HEK293 (cell line): ENCODE data around the gene MICALL1.

Experiments
- CTCF ChIA-PET: fragments of 350-600 bp; formaldehyde crosslinking; extraction: SDS; loops from one replicate; lab custom pipeline; 2021; ENCODE audit warnings: antibody characterized with exemption; lab: Yijun Ruan, JAX
- POLR2A ChIA-PET: fragments of 300-600 bp; formaldehyde crosslinking; extraction: SDS; loops from one replicate; lab custom pipeline; 2020; ENCODE audit warnings: antibody characterized with exemption, inconsistent platforms; lab: Yijun Ruan, JAX
- H3K27ac ChIP-seq: fragments of 200-500 bp; sonication (Bioruptor generic); 2 replicates; pipeline ENCODE4 v1.5.1; 2014; ENCODE audit warnings: low read depth, low read length, control low read depth, inconsistent platforms; ENCODE audit errors: extremely low read depth
- H3K36me3 ChIP-seq, 2 experiments: fragments of 200-500 bp in 1 of 2; sonication (Bioruptor generic) in 1 of 2; 1 replicate in 1 of 2; 2 replicates in 1 of 2; pipeline ENCODE4 v1.5.1; 2014 to 2017; ENCODE audit warnings: inconsistent platforms in 2 of 2, low read length in 2 of 2; ENCODE audit not compliant: control insufficient read depth in 2 of 2, insufficient read depth in 1 of 2
- H3K4me1 ChIP-seq: fragments of 200-500 bp; sonication (Bioruptor generic); 2 replicates; pipeline ENCODE4 v1.5.1; 2014; ENCODE audit warnings: mild to moderate bottlenecking, low read length, inconsistent platforms; ENCODE audit not compliant: control insufficient read depth, insufficient read depth
- H3K4me3 ChIP-seq: 2 replicates; pipeline ENCODE4 v1.5.1; 2011; ENCODE audit warnings: low read depth, mild to moderate bottlenecking, control low read depth, low read length, moderate library complexity
- H3K9me3 ChIP-seq: fragments of 200-500 bp; sonication (Bioruptor generic); 2 replicates; pipeline ENCODE4 v1.5.1; 2014; ENCODE audit warnings: low read depth, low read length, inconsistent platforms; ENCODE audit not compliant: control insufficient read depth, insufficient read depth
- CTCF ChIP-seq: fragments of 450-650 bp; formaldehyde crosslinking; IDR thresholded peaks from 2 replicates; pipeline ENCODE4 v1.5.1; 2016; ENCODE audit warnings: missing biosample characterization, missing genetic modification characterization
- EGR2 ChIP-seq: fragments of 450-650 bp; formaldehyde crosslinking; IDR thresholded peaks from 2 replicates; pipeline ENCODE4 v1.5.1; 2016; ENCODE audit warnings: low read depth, missing biosample characterization, missing genetic modification characterization
- SCRT2 ChIP-seq: fragments of 450-650 bp; formaldehyde crosslinking; IDR thresholded peaks from 2 replicates; pipeline ENCODE4 v1.5.1; 2016; ENCODE audit warnings: missing biosample characterization, missing genetic modification characterization
- SP2 ChIP-seq: fragments of 450-650 bp; formaldehyde crosslinking; IDR thresholded peaks from 2 replicates; pipeline ENCODE4 v1.5.1; 2016; ENCODE audit warnings: missing biosample characterization, missing genetic modification characterization
- TCF7L2 ChIP-seq: IDR thresholded peaks from 2 replicates; pipeline ENCODE4 v1.6.1; 2011; ENCODE audit warnings: low read depth, mild to moderate bottlenecking, inconsistent platforms, low read length, moderate library complexity, borderline replicate concordance
- ZBTB17 ChIP-seq: fragments of 450-650 bp; formaldehyde crosslinking; IDR thresholded peaks from 2 replicates; pipeline ENCODE4 v1.5.1; 2016; ENCODE audit warnings: missing biosample characterization, missing genetic modification characterization
- ZIC2 ChIP-seq: fragments of 450-650 bp; formaldehyde crosslinking; IDR thresholded peaks from 2 replicates; pipeline ENCODE4 v1.5.1; 2016; ENCODE audit warnings: missing biosample characterization, missing genetic modification characterization
- ZNF114 ChIP-seq: fragments of 450-650 bp; formaldehyde crosslinking; IDR thresholded peaks from 2 replicates; pipeline ENCODE4 v1.5.0; 2017; ENCODE audit warnings: missing biosample characterization, missing genetic modification characterization
- ZNF202 ChIP-seq: fragments of 450-650 bp; formaldehyde crosslinking; IDR thresholded peaks from 2 replicates; pipeline ENCODE4 v1.5.1; 2016; ENCODE audit warnings: missing biosample characterization, missing genetic modification characterization, borderline replicate concordance
- ZNF214 ChIP-seq: fragments of 450-650 bp; formaldehyde crosslinking; IDR thresholded peaks from 2 replicates; pipeline ENCODE4 v1.5.1; 2017; ENCODE audit warnings: missing biosample characterization, mild to moderate bottlenecking, missing genetic modification characterization, borderline replicate concordance
- ZNF239 ChIP-seq: fragments of 450-650 bp; formaldehyde crosslinking; IDR thresholded peaks from 2 replicates; pipeline ENCODE4 v1.5.1; 2016; ENCODE audit warnings: missing biosample characterization, missing genetic modification characterization
- ZNF394 ChIP-seq: fragments of 450-650 bp; formaldehyde crosslinking; IDR thresholded peaks from 2 replicates; pipeline ENCODE4 v1.5.1; 2016; ENCODE audit warnings: missing biosample characterization, missing genetic modification characterization, mild to moderate bottlenecking, moderate library complexity, borderline replicate concordance
- ZNF473 ChIP-seq: fragments of 450-650 bp; formaldehyde crosslinking; IDR thresholded peaks from 2 replicates; pipeline ENCODE4 v1.5.1; 2017; ENCODE audit warnings: missing biosample characterization, missing genetic modification characterization
- ZNF558 ChIP-seq: fragments of 450-650 bp; formaldehyde crosslinking; IDR thresholded peaks from 2 replicates; pipeline ENCODE4 v1.5.1; 2016; ENCODE audit warnings: missing biosample characterization, missing genetic modification characterization
- ZNF571 ChIP-seq: fragments of 450-650 bp; formaldehyde crosslinking; IDR thresholded peaks from 2 replicates; pipeline ENCODE4 v1.5.0; 2017; ENCODE audit warnings: missing biosample characterization, missing genetic modification characterization
- ZNF660 ChIP-seq: fragments of 450-650 bp; IDR thresholded peaks from 2 replicates; pipeline ENCODE4 v1.5.1; 2018; ENCODE audit warnings: missing biosample characterization, mild to moderate bottlenecking, missing genetic modification characterization
- ZNF692 ChIP-seq: fragments of 450-650 bp; formaldehyde crosslinking; IDR thresholded peaks from 2 replicates; pipeline ENCODE4 v1.5.1; 2016; ENCODE audit warnings: missing biosample characterization, missing genetic modification characterization
- ZNF785 ChIP-seq: fragments of 450-650 bp; formaldehyde crosslinking; IDR thresholded peaks from 2 replicates; pipeline ENCODE4 v1.5.1; 2016; ENCODE audit warnings: missing biosample characterization, missing genetic modification characterization
- TF ChIP-seq, protein P1 (sequence below): fragments of 450-650 bp; formaldehyde crosslinking; IDR thresholded peaks from 2 replicates; pipeline ENCODE4 v1.5.0; 2017; ENCODE audit warnings: missing biosample characterization, missing genetic modification characterization, borderline replicate concordance
- TF ChIP-seq, protein P2 (sequence below): fragments of 450-650 bp; formaldehyde crosslinking; IDR thresholded peaks from 2 replicates; pipeline ENCODE4 v1.5.1; 2016; ENCODE audit warnings: missing biosample characterization, missing genetic modification characterization

The MICALL1 gene

DNA sequence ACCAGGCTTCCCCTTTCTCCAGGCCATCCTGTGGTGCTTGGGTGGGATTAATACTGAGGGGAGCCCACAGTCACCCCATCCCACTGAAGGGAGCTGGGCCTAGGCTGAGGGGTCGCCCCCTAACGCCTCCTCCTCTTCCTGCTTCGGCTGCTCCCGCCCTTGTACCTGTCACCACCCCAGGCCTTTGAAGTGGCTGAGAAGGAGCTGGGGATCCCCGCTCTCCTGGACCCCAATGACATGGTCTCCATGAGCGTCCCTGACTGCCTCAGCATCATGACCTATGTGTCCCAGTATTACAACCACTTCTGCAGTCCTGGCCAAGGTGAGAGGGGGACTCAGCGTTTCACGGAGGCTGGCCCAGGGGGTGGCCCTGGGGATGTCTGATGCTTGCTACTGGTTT, 6.1 kb downstream of the MICALL1 start (continued):
- TF ChIP-seq, protein P1, sequence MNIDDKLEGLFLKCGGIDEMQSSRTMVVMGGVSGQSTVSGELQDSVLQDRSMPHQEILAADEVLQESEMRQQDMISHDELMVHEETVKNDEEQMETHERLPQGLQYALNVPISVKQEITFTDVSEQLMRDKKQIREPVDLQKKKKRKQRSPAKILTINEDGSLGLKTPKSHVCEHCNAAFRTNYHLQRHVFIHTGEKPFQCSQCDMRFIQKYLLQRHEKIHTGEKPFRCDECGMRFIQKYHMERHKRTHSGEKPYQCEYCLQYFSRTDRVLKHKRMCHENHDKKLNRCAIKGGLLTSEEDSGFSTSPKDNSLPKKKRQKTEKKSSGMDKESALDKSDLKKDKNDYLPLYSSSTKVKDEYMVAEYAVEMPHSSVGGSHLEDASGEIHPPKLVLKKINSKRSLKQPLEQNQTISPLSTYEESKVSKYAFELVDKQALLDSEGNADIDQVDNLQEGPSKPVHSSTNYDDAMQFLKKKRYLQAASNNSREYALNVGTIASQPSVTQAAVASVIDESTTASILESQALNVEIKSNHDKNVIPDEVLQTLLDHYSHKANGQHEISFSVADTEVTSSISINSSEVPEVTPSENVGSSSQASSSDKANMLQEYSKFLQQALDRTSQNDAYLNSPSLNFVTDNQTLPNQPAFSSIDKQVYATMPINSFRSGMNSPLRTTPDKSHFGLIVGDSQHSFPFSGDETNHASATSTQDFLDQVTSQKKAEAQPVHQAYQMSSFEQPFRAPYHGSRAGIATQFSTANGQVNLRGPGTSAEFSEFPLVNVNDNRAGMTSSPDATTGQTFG (tag by site-specific recombination): no peak
- TF ChIP-seq ZNF114 (tag by site-specific recombination) (no peak), ZNF214 (no peak)

DNA sequence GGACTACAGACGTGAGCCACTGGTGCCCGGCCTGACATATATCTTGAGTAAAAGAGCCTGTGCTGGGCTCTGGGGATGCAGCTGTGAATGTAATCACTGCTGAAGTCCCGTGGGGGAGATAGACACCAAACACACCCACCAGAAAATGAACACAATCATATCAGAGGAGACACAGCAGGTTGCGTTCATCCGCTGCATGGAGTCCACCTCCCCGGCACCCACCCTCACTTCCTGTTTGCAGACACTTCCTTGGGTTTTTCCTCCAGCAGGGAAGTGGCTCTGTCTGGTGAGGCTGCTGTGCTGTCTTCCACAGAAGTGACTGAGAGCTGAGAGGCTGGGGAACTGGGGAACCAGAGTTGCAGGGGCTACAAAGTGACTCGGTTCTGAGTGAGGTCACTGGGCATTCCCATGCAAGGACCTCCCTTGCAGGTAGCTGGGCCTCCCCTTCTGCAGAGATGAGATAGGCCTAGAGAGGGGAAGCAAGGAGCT, 7.2 kb downstream of the MICALL1 start:
- no peak overlapping the region for H3K4me3 ChIP-seq
- CTCF ChIA-PET: interaction anchor here (1.2 to 1.9 kb wide), 2 partner anchors 17 to 21 kb away, joined by 5 to 7 read pairs; no protein-coding TSS in a partner anchor
- POLR2A ChIA-PET: interaction anchor here (0.8 to 4.3 kb wide), 2 partner anchors 8 to 14 kb away, joined by 3 to 25 read pairs; partner anchors contain the start of gene MICALL1
- no peak for TF ChIP-seq SP2 (tag by site-specific recombination)
- TF ChIP-seq ZIC2 (tag by site-specific recombination): peak; percentile 37
- no peak for TF ChIP-seq ZNF660 (tag by site-specific recombination)
- TF ChIP-seq EGR2: 0 out of 2 replicates have a peak, but pooled peaks have one; percentile 19
- TF ChIP-seq, all 188 proteins: peak for 2
- Histone ChIP-seq H3K36me3 (peaks cover 31 to 75% of the 10 kb centered on the region in 2 experiments; a peak in 2 of 3 replicates), H3K4me1 (no peaks in the 10 kb centered on the region; the same call in 1 of the 2 replicates), H3K27ac (0 out of 2 replicates have a peak overlapping the region, but pooled peaks have one; percentile 51), H3K9me3 (no peaks in the 10 kb centered on the region)

DNA sequence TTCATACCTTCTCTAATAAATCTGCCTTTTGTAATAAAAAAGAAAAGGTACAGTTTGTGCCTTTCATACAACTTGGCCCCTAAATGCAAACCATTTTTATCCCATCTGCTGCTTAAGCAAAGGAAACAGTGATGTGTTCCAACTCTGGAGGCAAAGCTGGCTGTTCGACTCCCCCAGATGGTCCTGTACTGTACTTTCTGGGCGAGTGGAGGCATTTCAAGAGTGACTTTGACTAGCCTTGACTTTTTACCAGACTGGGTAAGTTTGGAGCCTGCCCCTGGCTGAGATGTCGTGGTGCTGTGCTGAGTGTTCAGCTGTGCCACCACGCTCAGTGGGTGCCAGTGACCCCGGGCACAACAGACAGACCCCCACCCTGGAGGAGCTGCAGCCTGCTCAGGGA, 10.2 kb downstream of the MICALL1 start:
- no peaks in the 10 kb centered on the region for H3K4me1 ChIP-seq
- no peaks in the 10 kb centered on the region for H3K9me3 ChIP-seq
- ChIA-PET CTCF (interaction anchor here (1.1 to 1.7 kb wide), 2 partner anchors 21 to 49 kb away, joined by 4 read pairs; no protein-coding TSS in a partner anchor), POLR2A (interaction anchor here (0.7 to 4.3 kb wide), 3 partner anchors 11 to 19 kb away, joined by 3 to 25 read pairs (median 7); partner anchors contain the start of gene MICALL1)
- H3K4me3 ChIP-seq: no peak overlapping the region
- H3K36me3 ChIP-seq: peaks cover 46 to 85% of the 10 kb centered on the region in 2 experiments; a peak in 2 of 3 replicates
- no peak overlapping the region for H3K27ac ChIP-seq
- TF ChIP-seq, protein P2, sequence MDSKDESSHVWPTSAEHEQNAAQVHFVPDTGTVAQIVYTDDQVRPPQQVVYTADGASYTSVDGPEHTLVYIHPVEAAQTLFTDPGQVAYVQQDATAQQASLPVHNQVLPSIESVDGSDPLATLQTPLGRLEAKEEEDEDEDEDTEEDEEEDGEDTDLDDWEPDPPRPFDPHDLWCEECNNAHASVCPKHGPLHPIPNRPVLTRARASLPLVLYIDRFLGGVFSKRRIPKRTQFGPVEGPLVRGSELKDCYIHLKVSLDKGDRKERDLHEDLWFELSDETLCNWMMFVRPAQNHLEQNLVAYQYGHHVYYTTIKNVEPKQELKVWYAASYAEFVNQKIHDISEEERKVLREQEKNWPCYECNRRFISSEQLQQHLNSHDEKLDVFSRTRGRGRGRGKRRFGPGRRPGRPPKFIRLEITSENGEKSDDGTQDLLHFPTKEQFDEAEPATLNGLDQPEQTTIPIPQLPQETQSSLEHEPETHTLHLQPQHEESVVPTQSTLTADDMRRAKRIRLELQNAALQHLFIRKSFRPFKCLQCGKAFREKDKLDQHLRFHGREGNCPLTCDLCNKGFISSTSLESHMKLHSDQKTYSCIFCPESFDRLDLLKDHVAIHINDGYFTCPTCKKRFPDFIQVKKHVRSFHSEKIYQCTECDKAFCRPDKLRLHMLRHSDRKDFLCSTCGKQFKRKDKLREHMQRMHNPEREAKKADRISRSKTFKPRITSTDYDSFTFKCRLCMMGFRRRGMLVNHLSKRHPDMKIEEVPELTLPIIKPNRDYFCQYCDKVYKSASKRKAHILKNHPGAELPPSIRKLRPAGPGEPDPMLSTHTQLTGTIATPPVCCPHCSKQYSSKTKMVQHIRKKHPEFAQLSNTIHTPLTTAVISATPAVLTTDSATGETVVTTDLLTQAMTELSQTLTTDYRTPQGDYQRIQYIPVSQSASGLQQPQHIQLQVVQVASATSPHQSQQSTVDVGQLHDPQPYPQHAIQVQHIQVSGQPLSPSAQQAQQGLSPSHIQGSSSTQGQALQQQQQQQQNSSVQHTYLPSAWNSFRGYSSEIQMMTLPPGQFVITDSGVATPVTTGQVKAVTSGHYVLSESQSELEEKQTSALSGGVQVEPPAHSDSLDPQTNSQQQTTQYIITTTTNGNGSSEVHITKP (tag by site-specific recombination): no peak
- TF ChIP-seq ZNF558 (tag by site-specific recombination): no peak
- TF ChIP-seq ZNF692 (tag by site-specific recombination): no peak
- no peak for TF ChIP-seq ZNF239 (tag by site-specific recombination)
- TF ChIP-seq, protein P1 (tag by site-specific recombination): no peak
- no peak for TF ChIP-seq ZBTB17 (tag by site-specific recombination)
- no peak for TF ChIP-seq SP2 (tag by site-specific recombination)
- no peak for TF ChIP-seq ZNF473 (tag by site-specific recombination)
- no peak for TF ChIP-seq TCF7L2
- TF ChIP-seq ZNF202 (tag by site-specific recombination): no peak
- TF ChIP-seq CTCF (tag by site-specific recombination): no peak
- TF ChIP-seq SCRT2 (tag by site-specific recombination): no peak
- no peak for TF ChIP-seq ZNF785 (tag by site-specific recombination)
- no peak for TF ChIP-seq ZNF571 (tag by site-specific recombination)
- TF ChIP-seq ZNF394 (tag by site-specific recombination): no peak
